Stimulated activated CD4-positive, alpha-beta T cell treated with anti-CD3 and anti-CD28 coated beads, Interleukin-4, amount 100 ng/mL, for 1 hour (primary cell): ENCODE measurements around the gene SH3GLB1.
A peak's percentile ranks its signal among the peaks of the same experiment; 100 is the strongest.

ENCODE experiments used
- DNase-seq: peaks from one replicate; pipeline ENCODE4 v3.0.0-alpha.2; 2020

SH3GLB1 gene

DNA sequence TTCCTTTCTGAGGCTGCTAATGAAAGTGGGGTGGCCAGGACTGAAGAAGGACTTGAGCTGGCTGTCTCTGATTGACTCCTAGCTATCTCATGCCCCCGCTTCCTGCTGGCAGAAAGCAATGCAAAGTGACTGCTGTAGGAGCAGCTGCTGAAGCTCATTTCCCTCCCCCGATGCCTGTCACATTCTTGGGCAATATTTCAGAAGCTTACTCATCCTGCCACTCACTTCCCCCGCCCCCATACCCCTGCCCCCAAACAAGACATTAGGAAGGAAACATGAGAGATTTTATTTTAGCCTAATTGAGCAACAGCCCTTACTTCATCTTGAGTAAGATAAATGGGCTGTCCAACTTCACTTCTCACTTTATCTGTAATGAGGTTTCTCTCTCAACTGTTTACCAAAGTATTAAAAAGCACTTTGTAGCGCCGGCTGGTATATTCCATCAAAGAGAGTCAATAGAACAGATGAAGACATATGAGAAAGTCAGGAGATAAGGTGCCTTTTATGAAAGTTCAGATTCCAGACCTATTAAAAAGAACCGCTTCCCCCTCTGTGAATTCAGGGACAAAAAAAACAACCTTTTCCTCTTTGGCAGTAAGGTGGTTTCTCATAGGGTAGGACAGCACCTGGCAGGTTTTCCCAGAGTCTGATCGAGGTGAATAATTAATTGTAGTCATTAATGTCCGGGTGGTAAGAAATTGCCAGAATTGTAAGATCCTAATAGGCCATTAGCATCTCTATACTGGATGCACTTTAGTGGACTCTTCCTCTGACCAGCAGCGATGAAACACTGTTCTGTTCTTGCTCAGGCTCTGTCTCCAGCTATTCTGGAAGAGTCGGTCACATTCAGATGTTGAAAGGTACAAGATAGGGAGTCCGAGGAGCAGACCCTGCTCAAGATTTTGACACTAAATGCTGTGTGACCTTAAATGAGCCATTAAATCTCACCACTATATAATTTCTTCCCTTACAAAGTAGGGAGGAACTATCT lies 70.2 kb downstream of the SH3GLB1 start:
- DNase-seq = peak; percentile 38

- no peak for DNase-seq
These were observed 71.0 kb downstream of the SH3GLB1 start for GRCh38 chr1:86775395-86775794.

GRCh38 chr1:86776108-86776507 lies 71.7 kb downstream of the SH3GLB1 start:
- DNase-seq = no peak

GRCh38 chr1:86778569-86779239 lies 74.3 kb downstream of the SH3GLB1 start:
- no peak for DNase-seq

DNA sequence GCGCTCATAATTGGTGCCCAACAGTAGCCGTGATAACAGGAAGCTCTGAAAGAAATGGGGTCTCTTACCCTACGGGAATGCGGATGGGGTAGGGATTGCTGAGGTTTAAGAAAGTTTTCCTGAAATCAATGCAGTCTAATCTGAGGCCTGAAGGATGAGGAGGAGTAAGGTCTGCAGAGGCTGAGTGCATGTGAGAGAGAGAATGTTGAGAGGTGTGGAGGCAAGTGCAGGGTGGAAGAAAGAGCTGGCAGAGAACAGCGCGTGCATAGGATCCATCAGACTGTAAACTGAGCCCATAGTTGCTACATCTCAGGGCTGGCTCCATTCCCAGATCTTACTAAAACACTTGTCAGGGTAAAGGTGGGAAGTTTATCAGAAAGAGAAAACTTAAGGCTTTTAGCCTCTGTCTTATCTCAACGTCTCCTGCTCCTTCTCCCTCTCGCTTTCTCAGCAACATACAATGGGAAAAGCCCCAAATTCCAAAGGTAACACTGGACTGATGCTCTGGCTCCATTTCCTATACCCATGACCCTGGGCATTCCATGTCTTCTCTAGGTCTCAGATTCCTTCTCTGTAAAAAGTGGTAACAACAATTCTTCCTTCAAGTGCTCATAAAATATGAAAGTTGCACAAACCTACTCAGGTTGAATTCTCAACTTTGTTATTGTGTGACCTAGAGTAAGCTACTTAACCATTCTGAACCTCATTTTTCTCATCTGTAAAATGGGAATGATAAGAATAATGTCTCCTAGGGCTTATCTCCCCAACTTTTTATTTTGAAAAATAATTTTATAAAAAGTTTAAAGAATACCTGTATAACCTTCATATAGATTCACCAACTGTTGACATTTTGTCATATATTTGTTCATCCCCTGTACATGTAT lies 75.2 kb downstream of the SH3GLB1 start:
- no peak for DNase-seq

- DNase-seq = no peak
These were observed 78.1 kb downstream of the SH3GLB1 start for GRCh38 chr1:86782482-86782881.

DNA sequence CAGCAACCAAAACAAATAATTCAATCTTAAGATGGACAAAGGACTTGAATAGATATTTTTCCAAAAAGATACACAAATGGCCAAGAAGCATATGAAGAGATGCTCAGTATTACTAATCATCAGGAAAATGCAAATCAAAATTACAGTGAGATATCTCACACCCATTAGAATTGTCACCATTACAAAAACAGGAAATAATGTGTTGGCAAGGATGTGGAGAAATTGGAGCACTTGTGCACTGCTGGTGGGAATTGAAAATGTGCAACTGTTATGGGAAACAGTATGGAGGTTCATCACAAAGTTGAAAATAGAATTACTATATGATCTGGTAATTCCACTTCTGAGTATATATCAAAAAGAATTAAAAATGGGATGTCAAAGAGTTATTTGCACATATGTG lies 83.2 kb downstream of the SH3GLB1 start:
- no peak for DNase-seq

DNA sequence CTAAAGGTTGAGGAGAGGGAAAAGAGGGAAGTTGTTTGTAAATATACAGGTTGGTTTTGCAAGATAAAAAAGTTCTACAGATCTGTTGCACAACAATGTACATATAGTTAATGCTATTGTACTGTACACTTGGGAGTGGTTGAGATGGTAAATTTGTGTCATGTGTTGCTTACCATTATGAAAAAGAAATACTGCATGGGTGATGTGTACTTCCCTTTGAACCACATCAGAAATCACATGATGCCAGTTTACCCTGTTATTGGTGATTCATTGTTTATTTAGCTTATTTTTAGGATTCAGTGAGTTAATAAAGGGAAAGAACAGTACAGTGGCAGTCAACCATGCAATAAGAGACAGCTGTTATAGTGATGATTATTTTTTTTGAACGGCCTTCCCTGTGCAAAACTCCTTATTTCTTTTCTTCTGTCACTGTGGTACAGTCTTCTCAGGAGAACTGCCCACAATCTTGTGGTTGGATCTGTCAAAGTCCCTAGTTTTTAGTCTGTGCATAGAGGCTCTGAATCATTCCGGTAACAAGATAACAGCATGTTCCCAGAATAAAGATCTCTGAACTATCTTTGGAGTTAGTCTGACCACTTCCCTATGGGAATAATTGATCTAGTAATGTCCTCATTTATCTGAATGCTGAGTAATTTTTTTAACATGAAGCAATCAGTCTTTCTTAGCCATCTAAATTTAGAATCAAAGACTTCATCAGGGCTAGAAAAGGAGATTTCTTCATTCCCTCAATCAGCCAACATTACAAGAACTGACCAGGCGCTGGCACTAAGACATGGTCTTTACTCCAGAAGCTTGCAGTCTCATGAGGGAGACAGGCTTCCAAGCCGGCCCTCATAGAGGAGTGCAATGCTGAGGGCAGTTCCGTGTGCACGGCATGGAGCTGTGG lies 84.2 kb downstream of the SH3GLB1 start:
- DNase-seq = no peak

DNA sequence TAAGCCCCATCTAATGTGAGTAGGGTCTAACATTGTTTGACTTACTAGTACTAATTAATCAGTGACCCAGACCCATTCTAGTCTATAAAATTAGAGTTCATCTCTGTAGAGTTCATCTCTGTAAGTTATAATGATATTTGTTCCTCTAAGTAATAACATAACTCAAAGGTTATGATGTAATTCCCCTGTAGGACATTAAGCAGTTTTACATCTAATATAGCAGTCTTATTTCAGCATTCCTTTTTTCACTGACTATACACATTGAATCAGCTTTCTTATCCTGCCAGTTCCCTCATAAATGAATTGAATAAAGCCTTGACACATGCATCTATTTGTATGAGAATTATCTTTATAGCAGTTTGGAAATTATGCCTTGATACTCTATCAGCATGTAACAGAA lies 90.9 kb downstream of the SH3GLB1 start:
- DNase-seq = no peak
